Fibroblast of villous mesenchyme (primary cell): ENCODE results near the gene C16orf92. TPM values are rescaled to one million over a fixed set of nuclear protein-coding genes. Genes with fewer than 3 reads are reported as not detected.

Experiments used
- DNase-seq: peaks from one replicate; pipeline ENCODE4 v3.0.0-alpha.2; 2010; ENCODE audit warnings: low read depth
- H3K4me3 ChIP-seq: 2 replicates; pipeline ENCODE4 v1.5.1; 2011; ENCODE audit warnings: low read depth, mild to moderate bottlenecking, low read length
- total RNA-seq: library from RNA; depleted of rRNA; stranded (reverse); fragments of >200 nt; gene quantifications from 2 replicates; pipeline ENCODE4 v1.2.3, GENCODE V29; 2012
- TF ChIP-seq, protein P1 (sequence below): IDR thresholded peaks from 2 replicates; pipeline ENCODE4 v1.5.1; 2012; ENCODE audit warnings: low read depth, mild to moderate bottlenecking, low read length; ENCODE audit not compliant: insufficient read depth

The C16orf92 gene
- total RNA-seq, 1 donor: not detected

DNA sequence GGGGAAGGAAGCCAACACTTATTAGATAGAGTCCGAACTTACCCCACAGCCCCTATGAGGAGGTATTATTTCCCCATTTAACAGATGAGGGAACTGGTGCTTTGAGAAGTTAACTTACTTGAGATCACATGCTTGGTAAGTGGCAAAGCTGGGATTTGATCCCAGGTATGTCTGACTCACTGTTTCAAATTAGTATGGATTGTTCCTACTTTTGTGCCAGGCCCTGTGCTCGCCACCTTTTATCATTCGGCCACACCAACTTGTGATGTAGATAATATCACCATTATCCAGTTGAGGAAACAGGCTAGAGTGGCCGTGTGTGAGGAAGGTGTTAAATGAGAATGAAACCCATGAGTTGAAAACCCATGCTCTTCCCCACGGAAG lies 38.2 kb upstream of the C16orf92 start:
- DNase-seq: no peak
- TF ChIP-seq, protein P1, sequence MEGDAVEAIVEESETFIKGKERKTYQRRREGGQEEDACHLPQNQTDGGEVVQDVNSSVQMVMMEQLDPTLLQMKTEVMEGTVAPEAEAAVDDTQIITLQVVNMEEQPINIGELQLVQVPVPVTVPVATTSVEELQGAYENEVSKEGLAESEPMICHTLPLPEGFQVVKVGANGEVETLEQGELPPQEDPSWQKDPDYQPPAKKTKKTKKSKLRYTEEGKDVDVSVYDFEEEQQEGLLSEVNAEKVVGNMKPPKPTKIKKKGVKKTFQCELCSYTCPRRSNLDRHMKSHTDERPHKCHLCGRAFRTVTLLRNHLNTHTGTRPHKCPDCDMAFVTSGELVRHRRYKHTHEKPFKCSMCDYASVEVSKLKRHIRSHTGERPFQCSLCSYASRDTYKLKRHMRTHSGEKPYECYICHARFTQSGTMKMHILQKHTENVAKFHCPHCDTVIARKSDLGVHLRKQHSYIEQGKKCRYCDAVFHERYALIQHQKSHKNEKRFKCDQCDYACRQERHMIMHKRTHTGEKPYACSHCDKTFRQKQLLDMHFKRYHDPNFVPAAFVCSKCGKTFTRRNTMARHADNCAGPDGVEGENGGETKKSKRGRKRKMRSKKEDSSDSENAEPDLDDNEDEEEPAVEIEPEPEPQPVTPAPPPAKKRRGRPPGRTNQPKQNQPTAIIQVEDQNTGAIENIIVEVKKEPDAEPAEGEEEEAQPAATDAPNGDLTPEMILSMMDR: no peak
- H3K4me3 ChIP-seq: no peak overlapping the region

DNA sequence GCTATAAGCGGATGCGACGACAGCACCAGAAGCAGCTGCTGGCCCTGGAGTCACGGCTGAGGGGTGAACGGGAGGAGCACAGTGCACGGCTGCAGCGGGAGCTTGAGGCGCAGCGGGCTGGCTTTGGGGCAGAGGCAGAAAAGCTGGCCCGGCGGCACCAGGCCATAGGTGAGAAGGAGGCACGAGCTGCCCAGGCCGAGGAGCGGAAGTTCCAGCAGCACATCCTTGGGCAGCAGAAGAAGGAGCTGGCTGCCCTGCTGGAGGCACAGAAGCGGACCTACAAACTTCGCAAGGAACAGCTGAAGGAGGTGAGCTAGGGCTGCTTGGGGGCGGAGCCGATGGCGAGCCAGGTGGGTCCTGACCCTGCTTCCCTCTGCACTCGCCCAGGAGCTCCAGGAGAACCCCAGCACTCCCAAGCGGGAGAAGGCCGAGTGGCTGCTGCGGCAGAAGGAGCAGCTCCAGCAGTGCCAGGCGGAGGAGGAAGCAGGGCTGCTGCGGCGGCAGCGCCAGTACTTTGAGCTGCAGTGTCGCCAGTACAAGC lies 37.7 kb upstream of the C16orf92 start:
- TF ChIP-seq, protein P1: no peak
- H3K4me3 ChIP-seq: no peak overlapping the region
- DNase-seq: no peak

DNA sequence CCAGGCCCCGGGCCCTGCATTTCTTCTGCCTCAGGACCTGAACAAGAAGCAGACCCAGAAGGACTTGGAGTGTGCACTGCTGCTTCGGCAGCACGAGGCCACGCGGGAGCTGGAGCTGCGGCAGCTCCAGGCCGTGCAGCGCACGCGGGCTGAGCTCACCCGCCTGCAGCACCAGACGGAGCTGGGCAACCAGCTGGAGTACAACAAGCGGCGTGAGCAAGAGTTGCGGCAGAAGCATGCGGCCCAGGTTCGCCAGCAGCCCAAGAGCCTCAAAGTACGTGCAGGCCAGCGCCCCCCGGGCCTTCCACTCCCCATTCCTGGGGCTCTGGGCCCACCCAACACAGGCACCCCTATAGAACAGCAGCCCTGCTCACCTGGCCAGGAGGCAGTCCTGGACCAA lies 36.8 kb upstream of the C16orf92 start:
- no peak for DNase-seq
- TF ChIP-seq, protein P1: no peak
- no peak overlapping the region for H3K4me3 ChIP-seq

DNA sequence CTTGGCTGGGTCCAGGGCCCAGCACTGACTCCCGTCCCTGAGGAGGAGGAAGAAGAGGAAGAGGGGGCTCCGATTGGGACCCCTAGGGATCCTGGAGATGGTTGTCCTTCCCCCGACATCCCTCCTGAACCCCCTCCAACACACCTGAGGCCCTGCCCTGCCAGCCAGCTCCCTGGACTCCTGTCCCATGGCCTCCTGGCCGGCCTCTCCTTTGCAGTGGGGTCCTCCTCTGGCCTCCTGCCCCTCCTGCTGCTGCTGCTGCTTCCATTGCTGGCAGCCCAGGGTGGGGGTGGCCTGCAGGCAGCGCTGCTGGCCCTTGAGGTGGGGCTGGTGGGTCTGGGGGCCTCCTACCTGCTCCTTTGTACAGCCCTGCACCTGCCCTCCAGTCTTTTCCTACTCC lies 36.1 kb upstream of the C16orf92 start:
- DNase-seq: no peak
- no peak overlapping the region for H3K4me3 ChIP-seq
- TF ChIP-seq, protein P1: no peak

GRCh38 chr16:29987371-29988085 lies 35.5 kb upstream of the C16orf92 start:
- TF ChIP-seq, protein P1: no peak
- DNase-seq: no peak
- H3K4me3 ChIP-seq: no peak overlapping the region

GRCh38 chr16:29988346-29989075 lies 34.5 kb upstream of the C16orf92 start:
- TF ChIP-seq, protein P1: no peak
- no peak overlapping the region for H3K4me3 ChIP-seq
- DNase-seq: no peak
